ENCODE measurements around the gene ARL8A.

The ARL8A gene

DNA sequence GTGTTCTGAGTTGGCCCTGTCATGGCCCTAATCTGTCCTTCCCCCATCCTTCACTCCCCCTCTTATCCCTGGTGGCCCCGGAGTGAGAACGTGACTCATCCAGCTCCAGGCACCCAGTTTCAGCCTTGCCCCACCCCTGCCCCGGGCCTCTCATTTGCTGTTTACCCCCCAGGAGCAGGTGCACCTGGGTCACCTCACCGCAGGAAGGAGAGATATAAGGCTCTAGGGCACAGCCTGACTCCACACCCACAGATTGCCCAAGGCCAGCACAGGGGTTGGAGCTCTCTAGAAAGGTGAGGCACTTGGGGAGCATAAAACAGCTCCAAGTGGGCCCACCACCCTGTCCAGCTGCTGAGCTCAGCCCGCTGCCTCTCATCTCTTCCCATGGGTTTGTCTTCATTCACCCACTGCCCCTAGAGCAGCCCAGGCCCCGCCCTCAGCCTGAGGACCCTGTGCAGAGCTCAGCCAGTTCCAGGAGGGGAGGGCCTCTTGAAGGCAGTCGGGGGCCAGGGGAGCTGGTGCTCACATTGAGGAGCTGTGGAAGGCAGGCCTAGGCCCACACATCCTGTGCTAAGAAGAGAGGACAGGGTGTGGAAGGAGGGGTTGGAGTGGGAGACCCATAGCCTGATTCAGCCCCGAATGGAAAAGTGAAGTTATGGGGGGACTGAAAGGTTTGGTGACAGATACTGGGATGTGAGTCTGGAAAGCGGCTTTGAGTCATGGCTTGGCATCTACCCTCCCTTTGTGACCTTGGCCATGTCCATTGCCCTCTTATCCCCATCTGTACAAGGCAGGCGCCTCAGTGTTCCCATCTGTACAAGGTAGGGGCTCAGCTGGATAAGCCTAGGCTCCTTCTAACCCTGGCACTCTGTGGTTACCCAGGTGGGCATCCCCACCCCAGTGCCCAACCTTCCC lies 37.9 kb downstream of the ARL8A start:
- TF ChIP-seq POLR2AphosphoS5 (IDR thresholded peaks at IDR 0.05; ENCODE audit: low read depth, low read length) (no peak), SIN3A (IDR thresholded peaks at IDR 0.05; ENCODE audit: borderline replicate concordance, insufficient read depth, low read length) (no peak), TAF1 (IDR thresholded peaks at IDR 0.05; ENCODE audit: borderline replicate concordance, insufficient read depth, low read length) (no peak), FOXP2 (optimal IDR thresholded peaks at IDR 0.05; ENCODE audit: borderline replicate concordance, extremely low read depth, extremely low read length, insufficient read depth) (no peak)
- TF ChIP-seq, protein P1, sequence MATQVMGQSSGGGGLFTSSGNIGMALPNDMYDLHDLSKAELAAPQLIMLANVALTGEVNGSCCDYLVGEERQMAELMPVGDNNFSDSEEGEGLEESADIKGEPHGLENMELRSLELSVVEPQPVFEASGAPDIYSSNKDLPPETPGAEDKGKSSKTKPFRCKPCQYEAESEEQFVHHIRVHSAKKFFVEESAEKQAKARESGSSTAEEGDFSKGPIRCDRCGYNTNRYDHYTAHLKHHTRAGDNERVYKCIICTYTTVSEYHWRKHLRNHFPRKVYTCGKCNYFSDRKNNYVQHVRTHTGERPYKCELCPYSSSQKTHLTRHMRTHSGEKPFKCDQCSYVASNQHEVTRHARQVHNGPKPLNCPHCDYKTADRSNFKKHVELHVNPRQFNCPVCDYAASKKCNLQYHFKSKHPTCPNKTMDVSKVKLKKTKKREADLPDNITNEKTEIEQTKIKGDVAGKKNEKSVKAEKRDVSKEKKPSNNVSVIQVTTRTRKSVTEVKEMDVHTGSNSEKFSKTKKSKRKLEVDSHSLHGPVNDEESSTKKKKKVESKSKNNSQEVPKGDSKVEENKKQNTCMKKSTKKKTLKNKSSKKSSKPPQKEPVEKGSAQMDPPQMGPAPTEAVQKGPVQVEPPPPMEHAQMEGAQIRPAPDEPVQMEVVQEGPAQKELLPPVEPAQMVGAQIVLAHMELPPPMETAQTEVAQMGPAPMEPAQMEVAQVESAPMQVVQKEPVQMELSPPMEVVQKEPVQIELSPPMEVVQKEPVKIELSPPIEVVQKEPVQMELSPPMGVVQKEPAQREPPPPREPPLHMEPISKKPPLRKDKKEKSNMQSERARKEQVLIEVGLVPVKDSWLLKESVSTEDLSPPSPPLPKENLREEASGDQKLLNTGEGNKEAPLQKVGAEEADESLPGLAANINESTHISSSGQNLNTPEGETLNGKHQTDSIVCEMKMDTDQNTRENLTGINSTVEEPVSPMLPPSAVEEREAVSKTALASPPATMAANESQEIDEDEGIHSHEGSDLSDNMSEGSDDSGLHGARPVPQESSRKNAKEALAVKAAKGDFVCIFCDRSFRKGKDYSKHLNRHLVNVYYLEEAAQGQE (IDR thresholded peaks at IDR 0.05; ENCODE audit: insufficient read depth in 1 of 2, low read depth in 2 of 2, low read length in 2 of 2), result no peak

DNA sequence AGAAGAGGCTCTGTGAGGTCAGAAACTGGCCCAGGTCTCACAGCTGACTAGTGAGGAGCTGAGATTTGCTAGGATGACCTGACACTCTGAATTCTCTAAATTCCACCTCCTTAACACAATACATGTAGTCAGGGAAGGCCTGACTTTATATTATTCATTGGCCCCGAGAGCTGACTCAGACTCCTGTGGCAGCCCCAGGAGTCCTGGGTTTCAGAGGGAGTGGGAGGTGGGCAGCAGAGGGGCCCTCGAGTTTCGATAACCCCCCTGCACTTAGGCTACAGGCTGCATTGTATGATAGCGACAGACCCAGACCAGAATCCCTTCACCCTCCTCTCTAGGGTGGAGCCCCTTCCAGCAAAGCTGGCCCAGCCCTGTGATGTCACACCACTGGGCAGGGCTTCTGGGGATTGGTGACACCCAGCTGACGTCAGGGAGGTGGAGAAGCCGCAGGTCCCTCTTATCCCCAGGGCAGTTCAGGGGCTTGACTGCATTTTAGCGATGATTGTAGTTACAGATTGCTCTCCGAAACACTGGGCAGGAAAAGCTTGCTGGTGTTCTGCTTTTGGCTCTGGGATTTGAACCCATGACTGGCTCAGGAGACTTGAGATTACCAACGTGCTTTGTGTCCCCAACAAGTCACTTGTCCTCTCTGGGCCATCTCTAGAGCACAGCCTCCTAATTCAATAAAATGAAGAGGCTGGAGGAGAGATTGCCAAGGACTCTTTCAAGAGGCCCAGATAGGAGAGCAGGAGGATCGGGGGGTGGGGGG lies 38.8 kb downstream of the ARL8A start:
- TF ChIP-seq TAF1 (IDR thresholded peaks at IDR 0.05; ENCODE audit: borderline replicate concordance, insufficient read depth, low read length) (no peak), FOXP2 (optimal IDR thresholded peaks at IDR 0.05; ENCODE audit: borderline replicate concordance, extremely low read depth, extremely low read length, insufficient read depth) (no peak), POLR2AphosphoS5 (IDR thresholded peaks at IDR 0.05; ENCODE audit: low read depth, low read length) (no peak), SIN3A (IDR thresholded peaks at IDR 0.05; ENCODE audit: borderline replicate concordance, insufficient read depth, low read length) (no peak)
- TF ChIP-seq, protein P1 (IDR thresholded peaks at IDR 0.05; ENCODE audit: insufficient read depth in 1 of 2, low read depth in 2 of 2, low read length in 2 of 2), result no peak

DNA sequence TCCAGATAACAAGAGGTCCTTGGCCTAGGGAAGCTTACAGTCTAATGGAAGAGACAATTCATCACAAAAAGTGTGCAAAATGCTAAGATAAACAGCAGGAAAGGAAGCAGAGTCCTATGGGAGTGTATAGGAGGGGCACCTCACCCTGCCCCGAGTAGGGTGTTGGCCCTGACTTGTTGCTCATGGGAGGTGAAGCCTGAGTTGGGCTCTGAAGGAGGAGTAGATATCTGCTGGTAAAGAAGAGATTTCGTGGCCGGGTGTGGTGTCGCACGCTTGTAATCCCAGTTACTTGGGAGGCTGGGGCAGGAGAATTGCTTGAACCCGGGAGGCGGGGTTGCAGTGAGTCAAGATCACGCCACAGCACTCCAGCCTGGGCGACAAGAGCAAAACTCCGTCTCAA lies 40.5 kb downstream of the ARL8A start:
- TF ChIP-seq, protein P1 (IDR thresholded peaks at IDR 0.05; ENCODE audit: insufficient read depth in 1 of 2, low read depth in 2 of 2, low read length in 2 of 2), result no peak
- TF ChIP-seq TAF1 (IDR thresholded peaks at IDR 0.05; ENCODE audit: borderline replicate concordance, insufficient read depth, low read length), result no peak
- TF ChIP-seq FOXP2 (optimal IDR thresholded peaks at IDR 0.05; ENCODE audit: borderline replicate concordance, extremely low read depth, extremely low read length, insufficient read depth), result no peak
- no peak for TF ChIP-seq SIN3A (IDR thresholded peaks at IDR 0.05; ENCODE audit: borderline replicate concordance, insufficient read depth, low read length)
- no peak for TF ChIP-seq POLR2AphosphoS5 (IDR thresholded peaks at IDR 0.05; ENCODE audit: low read depth, low read length)

DNA sequence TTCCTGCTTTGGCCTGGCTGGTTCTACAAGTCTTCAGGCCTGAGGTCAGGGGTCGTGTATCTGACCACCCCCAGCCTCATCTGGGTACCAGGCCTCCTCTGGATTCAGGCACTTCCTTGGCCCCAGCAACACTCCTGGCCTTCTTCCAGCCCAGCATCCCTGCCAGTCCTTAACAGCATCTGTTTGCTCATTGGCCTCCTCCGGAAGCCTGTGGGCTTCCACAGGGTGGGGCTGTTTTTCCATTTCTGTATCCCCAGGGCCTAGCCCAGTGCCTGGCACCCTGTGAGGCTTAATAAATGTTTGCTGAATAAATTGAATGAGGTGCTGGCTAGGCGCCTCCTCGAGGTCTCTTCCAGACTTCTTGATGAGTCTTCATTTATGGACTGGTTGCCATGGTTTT lies 43.4 kb downstream of the ARL8A start:
- TF ChIP-seq SIN3A (IDR thresholded peaks at IDR 0.05; ENCODE audit: borderline replicate concordance, insufficient read depth, low read length) (no peak), FOXP2 (optimal IDR thresholded peaks at IDR 0.05; ENCODE audit: borderline replicate concordance, extremely low read depth, extremely low read length, insufficient read depth) (no peak), TAF1 (IDR thresholded peaks at IDR 0.05; ENCODE audit: borderline replicate concordance, insufficient read depth, low read length) (no peak), POLR2AphosphoS5 (IDR thresholded peaks at IDR 0.05; ENCODE audit: low read depth, low read length) (no peak)
- TF ChIP-seq, protein P1 (IDR thresholded peaks at IDR 0.05; ENCODE audit: insufficient read depth in 1 of 2, low read depth in 2 of 2, low read length in 2 of 2), result no peak

Data from PFSK-1 (cell line).